Kidney epithelial cell (primary cell): Measurements from ENCODE around the gene NUDT4. TPM values are rescaled to one million over a fixed set of nuclear protein-coding genes. Genes with fewer than 3 reads are reported as not detected.

Experiments used
- DNase-seq: peaks from one replicate; pipeline ENCODE4 v3.0.0-alpha.2; 2010; ENCODE audit warnings: low read depth
- H3K27me3 ChIP-seq: 2 replicates; pipeline ENCODE4 v1.6.0; 2011; ENCODE audit warnings: low read length; ENCODE audit not compliant: control insufficient read depth, insufficient read depth
- H3K36me3 ChIP-seq: 2 replicates; pipeline ENCODE4 v1.5.1; 2011; ENCODE audit warnings: low read length; ENCODE audit not compliant: control insufficient read depth, insufficient read depth
- H3K4me3 ChIP-seq: 2 replicates; pipeline ENCODE4 v1.5.1; 2011; ENCODE audit warnings: low read depth, mild to moderate bottlenecking, control low read depth, low read length
- total RNA-seq: library from RNA; depleted of rRNA; stranded (reverse); fragments of >200 nt; gene quantifications from 2 replicates; pipeline ENCODE4 v1.2.3, GENCODE V29; 2015
- TF ChIP-seq, protein P1 (sequence below): IDR thresholded peaks from 2 replicates; pipeline ENCODE4 v1.5.1; 2011; ENCODE audit warnings: mild to moderate bottlenecking, moderate library complexity, low read length, control low read depth, inconsistent platforms; ENCODE audit not compliant: insufficient read depth, poor library complexity, severe bottlenecking

Gene NUDT4
- total RNA-seq, 1 donor from 2014 or later, result 33.6 TPM

DNA sequence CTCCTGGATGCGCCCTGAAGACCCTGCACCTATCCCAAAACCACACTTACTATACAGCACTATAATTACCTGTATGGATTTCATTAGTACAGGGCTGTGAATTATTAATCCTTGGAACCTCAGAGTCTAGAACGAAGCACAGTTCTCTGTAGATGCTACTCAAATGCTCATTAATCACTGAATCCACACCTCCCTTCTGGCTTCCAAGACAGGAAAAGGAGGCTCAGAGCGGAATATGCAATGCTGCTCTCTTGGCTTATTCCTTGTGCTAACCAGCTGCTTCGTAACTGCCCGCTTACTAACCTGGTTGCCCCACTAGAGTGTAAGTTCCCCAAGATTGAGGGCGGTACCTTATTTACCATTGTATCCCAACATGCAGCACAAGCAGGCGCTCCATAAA lies 39.1 kb upstream of the NUDT4 start:
- TF ChIP-seq, protein P1, sequence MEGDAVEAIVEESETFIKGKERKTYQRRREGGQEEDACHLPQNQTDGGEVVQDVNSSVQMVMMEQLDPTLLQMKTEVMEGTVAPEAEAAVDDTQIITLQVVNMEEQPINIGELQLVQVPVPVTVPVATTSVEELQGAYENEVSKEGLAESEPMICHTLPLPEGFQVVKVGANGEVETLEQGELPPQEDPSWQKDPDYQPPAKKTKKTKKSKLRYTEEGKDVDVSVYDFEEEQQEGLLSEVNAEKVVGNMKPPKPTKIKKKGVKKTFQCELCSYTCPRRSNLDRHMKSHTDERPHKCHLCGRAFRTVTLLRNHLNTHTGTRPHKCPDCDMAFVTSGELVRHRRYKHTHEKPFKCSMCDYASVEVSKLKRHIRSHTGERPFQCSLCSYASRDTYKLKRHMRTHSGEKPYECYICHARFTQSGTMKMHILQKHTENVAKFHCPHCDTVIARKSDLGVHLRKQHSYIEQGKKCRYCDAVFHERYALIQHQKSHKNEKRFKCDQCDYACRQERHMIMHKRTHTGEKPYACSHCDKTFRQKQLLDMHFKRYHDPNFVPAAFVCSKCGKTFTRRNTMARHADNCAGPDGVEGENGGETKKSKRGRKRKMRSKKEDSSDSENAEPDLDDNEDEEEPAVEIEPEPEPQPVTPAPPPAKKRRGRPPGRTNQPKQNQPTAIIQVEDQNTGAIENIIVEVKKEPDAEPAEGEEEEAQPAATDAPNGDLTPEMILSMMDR, result no peak
- Histone ChIP-seq H3K4me3 (no peak overlapping the region), H3K36me3 (no peaks in the 10 kb centered on the region), H3K27me3 (no peaks in the 10 kb centered on the region)
- no peak for DNase-seq

DNA sequence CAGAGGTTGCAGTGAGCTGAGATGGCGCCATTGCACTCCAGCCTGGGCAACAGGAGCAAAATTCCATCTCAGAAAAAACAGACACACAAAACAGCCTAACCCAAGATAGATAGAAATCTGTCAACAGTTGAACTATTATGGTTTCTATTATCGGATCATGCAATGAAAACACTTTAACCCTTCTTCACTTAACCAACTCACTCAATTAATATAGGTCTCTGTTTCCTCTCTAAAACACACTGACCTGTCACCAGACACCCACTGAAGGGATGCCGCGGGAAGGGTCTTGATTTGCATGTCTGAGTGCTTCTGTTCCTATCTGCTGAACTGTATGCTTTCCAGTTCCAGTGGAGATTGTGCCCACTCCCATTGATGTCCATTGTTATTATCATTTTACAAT lies 38.0 kb upstream of the NUDT4 start:
- TF ChIP-seq, protein P1, result no peak
- no peaks in the 10 kb centered on the region for H3K36me3 ChIP-seq
- no peak for DNase-seq
- H3K4me3 ChIP-seq, result no peak overlapping the region
- H3K27me3 ChIP-seq, result no peaks in the 10 kb centered on the region

DNA sequence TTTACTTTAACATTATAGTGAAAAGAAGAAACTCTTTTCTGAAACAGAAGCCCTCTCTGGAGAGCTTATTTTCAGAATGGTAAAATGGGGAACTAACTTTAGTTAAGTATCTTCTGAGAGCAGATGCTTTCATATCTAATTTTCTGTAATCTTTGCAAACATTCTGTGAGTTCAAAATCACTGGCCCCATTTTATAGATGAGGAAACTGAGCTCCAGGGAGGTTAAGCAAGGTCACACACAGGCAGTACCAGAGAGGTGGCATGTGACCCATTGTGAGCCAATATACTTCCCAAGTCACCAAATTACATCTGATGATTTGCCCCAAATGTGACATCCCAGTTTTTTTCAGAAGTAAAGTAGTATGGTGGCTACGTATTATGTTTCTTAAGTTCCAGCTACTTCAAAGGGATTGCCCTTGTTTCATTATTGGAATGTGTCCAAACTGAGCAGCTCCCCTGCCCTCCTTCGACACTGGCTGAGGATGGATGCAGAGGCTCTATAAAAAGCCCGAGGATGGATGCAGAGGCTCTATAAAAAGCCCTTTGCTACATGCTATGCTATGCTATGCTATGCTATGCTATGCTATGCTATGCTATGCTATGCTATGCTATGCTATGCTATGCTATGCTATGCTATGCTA lies 36.2 kb upstream of the NUDT4 start:
- TF ChIP-seq, protein P1, result no peak
- no peak overlapping the region for H3K4me3 ChIP-seq
- DNase-seq, result no peak
- no peaks in the 10 kb centered on the region for H3K27me3 ChIP-seq
- no peaks in the 10 kb centered on the region for H3K36me3 ChIP-seq

DNA sequence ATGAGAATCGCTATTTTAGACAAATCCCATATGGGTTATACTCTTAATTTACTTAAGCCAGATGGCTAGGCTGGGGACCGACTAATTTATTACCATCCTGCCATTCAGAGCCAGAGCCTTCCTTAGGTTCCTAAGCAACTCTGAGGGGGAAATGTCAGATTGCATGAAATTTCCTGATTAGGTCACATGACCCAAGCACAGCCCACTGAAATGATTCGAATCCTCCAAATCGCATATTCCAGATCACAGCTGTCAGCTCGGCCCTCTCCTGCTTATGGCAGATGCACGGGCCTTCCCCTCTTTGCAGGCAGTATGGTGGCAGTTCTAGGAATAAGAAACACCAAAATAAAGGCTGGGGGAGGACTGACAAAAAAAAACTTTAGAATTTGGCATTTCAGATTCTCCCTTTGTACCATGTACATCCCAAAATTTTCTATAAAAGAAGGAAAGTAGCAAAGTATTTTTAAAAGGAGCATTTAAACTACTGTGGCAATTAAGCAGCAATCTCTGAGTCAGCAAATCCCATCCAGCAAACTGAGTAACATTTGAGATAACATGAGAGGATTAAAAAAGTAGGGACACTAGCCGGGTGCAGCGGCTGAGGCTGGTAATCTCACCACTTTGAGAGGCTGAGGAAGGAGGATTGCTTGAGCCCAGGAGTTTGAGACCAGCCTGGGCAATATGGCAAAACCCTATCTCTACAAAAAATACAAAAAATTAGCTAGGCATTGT lies 30.5 kb upstream of the NUDT4 start:
- no peaks in the 10 kb centered on the region for H3K36me3 ChIP-seq
- no peak for DNase-seq
- TF ChIP-seq, protein P1, result no peak
- H3K4me3 ChIP-seq, result no peak overlapping the region
- H3K27me3 ChIP-seq, result no peaks in the 10 kb centered on the region

DNA sequence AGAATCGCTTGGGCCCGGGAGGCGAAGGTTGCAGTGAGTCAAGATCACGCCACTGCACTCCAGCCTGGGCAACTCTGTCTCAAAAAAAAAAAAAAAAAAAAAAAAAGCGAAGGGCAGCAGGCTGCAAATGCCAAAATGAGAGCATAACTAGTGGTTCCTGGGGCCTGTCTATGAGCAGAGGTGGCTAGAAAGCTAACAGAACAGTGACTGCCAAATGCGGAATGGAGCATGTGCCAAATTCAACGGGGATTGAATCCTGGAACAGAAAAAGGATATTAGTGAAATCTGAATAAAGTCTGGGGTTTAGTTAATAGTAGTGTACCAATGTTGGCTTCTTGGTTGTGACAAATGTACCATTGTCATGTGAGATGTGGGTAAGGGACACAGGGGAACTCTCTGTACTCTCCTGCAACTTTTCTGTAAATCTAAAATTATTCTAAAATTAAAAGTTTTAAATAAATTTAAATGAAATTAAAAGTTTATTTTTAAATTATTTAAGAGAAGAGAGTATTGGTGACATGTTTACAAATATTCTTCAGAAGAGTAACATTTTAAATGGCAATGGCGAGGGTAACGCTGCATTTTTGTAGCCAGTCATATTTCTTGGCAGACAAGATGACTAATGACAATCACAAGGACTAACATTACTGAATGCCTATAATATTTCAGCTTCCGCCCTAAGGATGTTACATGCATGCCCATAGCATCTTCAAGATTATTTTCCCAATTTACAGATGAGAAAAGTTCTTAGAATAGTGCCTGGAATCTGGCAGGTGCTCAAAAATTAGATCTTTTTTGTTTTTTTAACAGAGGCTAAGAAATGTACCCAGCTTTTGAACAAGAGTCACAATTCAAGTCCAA lies 28.9 kb upstream of the NUDT4 start:
- Histone ChIP-seq H3K27me3 (no peaks in the 10 kb centered on the region), H3K36me3 (no peaks in the 10 kb centered on the region), H3K4me3 (no peak overlapping the region)
- no peak for DNase-seq
- TF ChIP-seq, protein P1, result no peak
